ENCODE data around the gene FAF1.

FAF1 gene

GRCh38 chr1:50422946-50423669 is 537.0 kb downstream of the FAF1 start, which contains the start of gene DMRTA2:
Gene DMRTA2 (minus strand): TSS chr1:50423443. CDS start chr1:50421536, 1,907 bp downstream.
- no peak for DNase-seq

GRCh38 chr1:50422675-50422945 is 537.5 kb downstream of the FAF1 start:
- no peak for DNase-seq

- no peak for DNase-seq
Observed at GRCh38 chr1:50421768-50422674, 538.0 kb downstream of the FAF1 start.

DNA sequence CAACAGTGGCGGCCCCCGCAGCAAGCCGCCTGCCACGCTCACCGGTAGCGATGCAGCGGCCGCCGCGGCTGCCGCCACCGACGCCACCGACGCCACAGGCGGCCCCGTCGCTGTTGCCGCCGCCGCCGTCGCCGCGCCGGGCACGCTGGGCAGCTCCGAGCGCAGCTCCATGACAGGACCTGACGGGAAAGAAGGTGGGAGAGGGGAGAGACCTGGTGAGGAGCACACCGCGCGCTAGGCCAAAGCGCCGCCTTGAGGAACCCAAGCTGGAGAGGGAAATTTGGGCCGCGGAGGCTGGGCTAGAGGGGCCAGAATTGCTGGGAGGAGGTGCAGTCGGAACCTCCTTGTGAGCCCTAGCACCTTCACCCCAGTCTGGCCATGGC is 538.7 kb downstream of the FAF1 start:
- DNase-seq, result no peak

GRCh38 chr1:50420689-50421365 is 539.2 kb downstream of the FAF1 start:
- no peak for DNase-seq

DNA sequence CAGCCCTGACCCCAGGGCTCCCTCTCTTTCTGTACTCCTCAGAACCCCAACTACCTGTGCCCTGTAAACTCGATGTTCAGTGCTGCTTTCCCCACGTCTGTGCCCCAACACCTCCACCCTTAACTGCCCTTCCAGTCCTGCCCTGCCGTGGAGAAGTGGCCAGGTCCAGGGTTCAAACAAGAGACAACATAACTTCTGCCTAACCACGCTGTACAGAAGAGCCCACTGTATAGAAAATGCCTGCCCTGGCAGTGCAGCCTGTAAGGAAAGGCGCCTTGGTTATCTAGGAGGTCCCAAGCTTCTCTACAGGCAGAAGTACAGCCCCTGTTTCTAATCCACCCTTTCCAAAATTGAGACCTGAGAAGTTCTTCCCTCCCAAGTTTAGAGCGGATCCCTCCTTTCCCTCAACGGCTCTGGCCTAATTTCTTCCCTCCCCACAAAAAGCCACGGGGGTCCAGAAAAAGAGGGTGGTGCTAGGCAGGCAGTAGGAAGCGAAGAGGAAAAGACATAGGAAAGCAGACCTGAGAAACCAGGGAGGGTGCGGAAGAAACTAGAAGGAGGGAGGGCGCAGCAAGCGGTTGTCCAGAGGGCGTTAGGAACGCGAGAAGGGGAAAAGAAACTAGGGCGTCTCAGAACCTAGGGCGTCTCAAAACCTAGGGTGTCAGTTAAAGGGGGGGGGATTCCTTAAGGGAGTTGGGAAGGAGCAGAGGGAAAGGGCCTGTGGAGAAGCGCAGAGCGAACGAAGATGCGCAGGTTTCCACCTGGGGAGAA is 540.0 kb downstream of the FAF1 start:
- DNase-seq, result no peak

- DNase-seq, result no peak
Observed at GRCh38 chr1:50419192-50419906, 540.7 kb downstream of the FAF1 start.

DNA sequence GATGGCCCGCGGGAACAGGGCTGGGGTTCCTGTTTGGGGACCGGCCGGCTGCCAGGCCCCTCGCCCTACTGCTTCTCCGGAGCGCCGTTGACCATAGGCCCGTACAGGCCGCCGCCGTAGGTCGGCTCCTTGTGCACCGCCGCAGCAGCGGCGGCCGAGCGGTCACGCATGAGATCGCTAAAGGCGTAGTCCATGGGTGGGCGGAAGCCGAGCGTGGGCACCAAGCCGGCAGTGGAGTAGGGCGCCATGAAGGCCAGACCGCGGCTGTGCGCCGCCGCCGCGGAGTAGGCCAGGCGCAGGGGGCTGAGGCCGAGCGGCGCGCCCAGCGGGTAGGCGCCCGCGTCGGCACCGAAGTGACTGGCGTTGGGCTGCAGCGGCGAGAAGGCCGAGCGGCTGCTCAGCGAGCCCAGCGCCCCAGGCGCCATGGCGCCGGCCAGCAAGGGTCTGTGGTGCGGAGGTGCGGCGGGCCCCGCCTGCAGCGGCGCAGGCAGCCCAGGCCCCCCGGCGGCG is 541.4 kb downstream of the FAF1 start:
- DNase-seq, result no peak

DNA sequence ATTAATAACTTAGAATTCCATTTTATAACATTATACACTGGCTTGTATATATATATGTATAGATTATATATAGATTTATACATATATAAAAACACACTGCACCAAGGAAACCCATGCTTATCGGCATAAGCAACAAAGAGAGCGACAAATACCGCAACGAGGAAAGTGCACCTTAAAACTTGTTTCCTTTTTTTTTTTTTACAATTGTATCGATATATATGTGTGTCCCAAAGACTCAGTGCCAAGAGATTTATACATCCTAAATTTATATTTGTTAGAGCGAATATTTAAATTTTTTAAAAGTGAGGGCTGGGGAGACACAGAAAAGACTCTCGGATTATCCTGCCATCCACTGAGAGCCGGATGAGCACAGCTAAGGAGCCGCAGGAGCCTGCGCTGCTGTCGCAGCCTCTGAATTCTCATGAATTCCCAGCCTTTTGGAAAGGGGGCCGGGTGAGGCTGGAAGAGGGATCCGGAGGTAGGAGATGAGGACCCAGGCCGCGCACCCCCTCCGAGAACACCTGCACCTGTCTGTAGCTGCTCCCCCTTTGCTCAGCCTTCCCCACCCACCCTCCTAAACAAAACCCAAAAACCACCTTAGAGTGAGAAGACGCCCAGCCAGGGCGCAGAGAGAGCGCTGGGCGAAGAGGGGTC is 542.0 kb downstream of the FAF1 start:
- no peak for DNase-seq

DNA sequence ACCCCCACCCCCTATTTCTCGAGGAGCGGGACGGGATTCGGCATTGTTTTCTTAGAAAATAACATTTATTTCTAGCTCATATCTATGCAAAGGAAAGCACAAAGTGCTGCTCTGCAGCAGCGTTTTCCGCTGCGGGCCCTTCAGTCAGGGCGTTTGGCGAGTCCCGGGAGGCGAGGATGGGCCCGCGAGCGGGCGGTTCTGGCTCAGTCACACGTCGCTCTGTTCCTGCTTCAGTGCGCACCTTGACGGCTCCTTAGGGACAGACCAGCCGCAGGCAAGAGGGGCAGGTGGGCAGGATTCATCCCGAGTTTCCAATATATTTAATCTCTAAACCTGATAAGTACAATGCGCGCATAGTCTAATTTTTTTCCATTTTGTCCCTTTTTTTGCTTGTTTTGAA is 542.6 kb downstream of the FAF1 start:
- no peak for DNase-seq

- DNase-seq, result no peak
Observed at GRCh38 chr1:50416553-50417453, 543.3 kb downstream of the FAF1 start.

GRCh38 chr1:50416150-50416527 is 543.9 kb downstream of the FAF1 start:
- no peak for DNase-seq

DNA sequence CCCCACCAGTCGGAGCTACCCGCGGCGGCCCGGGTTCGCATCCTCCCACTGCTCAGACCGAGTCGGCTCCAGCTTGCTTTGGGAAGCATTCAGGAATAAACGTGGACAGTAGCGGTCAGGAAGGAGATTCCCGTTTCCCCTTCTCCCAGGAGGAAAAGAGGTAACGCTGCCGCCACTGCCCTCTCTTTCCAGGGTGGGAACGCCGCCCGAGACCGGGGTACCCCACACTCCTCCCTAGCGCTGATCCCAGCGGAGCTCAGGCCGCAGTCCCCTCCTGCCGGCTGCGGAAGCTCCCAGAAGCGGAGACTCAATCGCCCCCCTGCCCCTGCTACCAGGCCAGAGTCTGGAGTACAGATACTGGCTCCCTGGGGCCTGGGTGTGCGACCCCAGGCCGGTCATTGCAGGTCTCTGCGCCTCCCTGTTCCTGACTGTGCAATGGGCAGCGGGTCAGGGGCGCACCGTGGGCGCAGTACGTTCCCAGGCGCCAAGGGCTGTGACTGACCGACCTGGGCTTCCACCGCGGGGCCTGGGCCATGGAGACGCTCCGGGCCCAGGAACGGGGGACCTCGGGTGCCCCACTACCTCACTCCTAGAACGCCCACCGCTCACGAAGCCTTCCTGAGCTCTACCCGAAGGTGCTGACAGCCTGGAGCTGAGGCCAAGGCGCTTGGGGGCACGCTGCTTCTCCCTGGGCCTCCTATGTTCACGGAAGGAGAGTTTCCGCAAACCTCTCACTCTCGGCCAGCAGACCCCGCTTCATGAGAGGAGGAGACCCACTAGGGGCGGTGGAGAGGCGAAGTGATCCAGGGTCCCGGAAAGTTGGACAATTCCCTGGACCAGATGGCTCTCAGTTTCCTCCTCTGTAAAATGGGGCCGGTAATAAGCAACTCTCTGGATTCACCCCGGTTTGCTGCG is 544.6 kb downstream of the FAF1 start:
- no peak for DNase-seq

GRCh38 chr1:50414853-50415234 is 545.2 kb downstream of the FAF1 start:
- no peak for DNase-seq

DNA sequence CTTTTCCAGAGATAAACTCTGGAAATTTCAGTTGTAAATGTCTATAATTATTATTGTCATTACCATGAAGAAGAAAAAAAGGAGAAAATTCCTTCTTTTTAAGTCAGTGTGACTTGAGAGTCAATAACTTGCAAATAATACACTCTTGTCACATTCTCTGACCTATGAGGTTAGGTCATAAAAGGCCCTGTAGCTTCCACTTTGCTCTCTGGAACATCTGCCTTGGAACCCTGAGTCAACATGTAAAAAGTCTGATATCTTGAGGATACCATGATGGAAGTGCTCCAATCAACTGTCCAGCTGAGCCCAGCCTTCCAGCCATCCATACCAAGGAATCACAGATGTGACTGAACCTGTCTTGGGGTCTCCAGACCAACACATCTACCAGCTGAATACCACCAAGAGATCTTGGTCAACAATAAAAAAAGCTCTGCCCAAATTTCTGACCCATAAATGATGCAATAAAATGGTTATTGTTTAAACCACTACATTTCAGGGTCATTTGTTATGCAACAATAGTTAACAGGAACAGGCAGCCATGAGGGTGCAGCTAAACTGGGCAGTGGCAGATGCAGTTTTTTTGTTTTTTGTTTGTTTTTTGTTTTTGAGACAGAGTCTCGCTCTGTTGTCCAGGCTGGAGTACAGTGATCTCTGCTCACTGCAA is 547.1 kb downstream of the FAF1 start:
- DNase-seq, result no peak

GRCh38 chr1:50405814-50406213 is 554.3 kb downstream of the FAF1 start:
- DNase-seq, result no peak

GRCh38 chr1:50393522-50394120 is 566.4 kb downstream of the FAF1 start:
- no peak for DNase-seq
